Neural crest cell (in vitro differentiated cells): ENCODE data around the gene SMAD5. TPM values are rescaled to one million over a fixed set of nuclear protein-coding genes. Genes with fewer than 3 reads are reported as not detected.

Experiments used
- DNase-seq: peaks from one replicate; pipeline ENCODE4 v3.0.0; 2021; ENCODE audit warnings: low read depth, mixed read lengths, low spot score
- H3K27ac Mint-ChIP-seq: one replicate; pipeline ENCODE4 v1.8.0; 2021; ENCODE audit warnings: mild to moderate bottlenecking, mixed read lengths; ENCODE audit not compliant: unreplicated experiment
- H3K27me3 Mint-ChIP-seq: 2 replicates; pipeline ENCODE4 v1.8.0; 2021; ENCODE audit warnings: low read depth, mild to moderate bottlenecking, mixed read lengths
- H3K36me3 Mint-ChIP-seq: 2 replicates; pipeline ENCODE4 v1.8.0; 2021; ENCODE audit warnings: low read depth, mild to moderate bottlenecking, mixed read lengths
- H3K4me1 Mint-ChIP-seq: 2 replicates; pipeline ENCODE4 v1.8.0; 2021; ENCODE audit warnings: mixed read lengths
- H3K4me3 Mint-ChIP-seq: one replicate; pipeline ENCODE4 v1.8.0; 2021; ENCODE audit warnings: mild to moderate bottlenecking, mixed read lengths
- H3K9me3 Mint-ChIP-seq: 2 replicates; pipeline ENCODE4 v1.8.0; 2021; ENCODE audit warnings: mixed read lengths
- CTCF ChIP-seq: fragments of 200-600 bp; sonication (generic); conservative IDR thresholded peaks from 2 replicates; pipeline ENCODE4 v1.5.0; 2021; ENCODE audit warnings: antibody characterized with exemption, mild to moderate bottlenecking
- total RNA-seq: library from RNA; stranded (reverse); gene quantifications from 2 replicates; pipeline ENCODE4 v1.2.1, GENCODE V29; 2021

SMAD5 gene
- total RNA-seq, 1 donor from 2014 or later, result 82.6 TPM

GRCh38 chr5:136222580-136223235, 90.1 kb downstream of the SMAD5 start:
- TF ChIP-seq CTCF, result no peak
- Mint-ChIP-seq H3K4me3 (no peak overlapping the region), H3K4me1 (no peaks in the 10 kb centered on the region)

GRCh38 chr5:136225796-136226195, 93.2 kb downstream of the SMAD5 start:
- DNase-seq, result no peak
- Mint-ChIP-seq H3K4me3 (no peak overlapping the region), H3K4me1 (peaks cover 18% of the 10 kb centered on the region), H3K27me3 (peaks cover 50% of the 10 kb centered on the region), H3K9me3 (peaks cover 5% of the 10 kb centered on the region), H3K27ac (no peak overlapping the region), H3K36me3 (peaks cover 5% of the 10 kb centered on the region)
- TF ChIP-seq CTCF, result no peak

More at GRCh38 chr5:136222580-136223235, 90.1 kb downstream of the SMAD5 start:
- Mint-ChIP-seq H3K36me3 (peaks cover 5% of the 10 kb centered on the region), H3K27ac (no peak overlapping the region), H3K27me3 (peaks cover 23% of the 10 kb centered on the region), H3K9me3 (peaks cover 12% of the 10 kb centered on the region)
- DNase-seq, result no peak

GRCh38 chr5:136226401-136226800, 93.8 kb downstream of the SMAD5 start:
- H3K9me3 Mint-ChIP-seq, result peaks cover under 1% of the 10 kb centered on the region
- H3K36me3 Mint-ChIP-seq, result peaks cover under 1% of the 10 kb centered on the region
- no peak for TF ChIP-seq CTCF

GRCh38 chr5:136228136-136228757, 95.6 kb downstream of the SMAD5 start:
- no peak overlapping the region for H3K4me3 Mint-ChIP-seq
- H3K36me3 Mint-ChIP-seq, result no peaks in the 10 kb centered on the region
- DNase-seq, result no peak
- peaks cover 49% of the 10 kb centered on the region for H3K27me3 Mint-ChIP-seq
- peaks cover 18% of the 10 kb centered on the region for H3K4me1 Mint-ChIP-seq
- no peak overlapping the region for H3K27ac Mint-ChIP-seq
- TF ChIP-seq CTCF, result no peak
- no peaks in the 10 kb centered on the region for H3K9me3 Mint-ChIP-seq

More at GRCh38 chr5:136226401-136226800, 93.8 kb downstream of the SMAD5 start:
- Mint-ChIP-seq H3K4me3 (no peak overlapping the region), H3K27ac (no peak overlapping the region), H3K27me3 (peaks cover 49% of the 10 kb centered on the region), H3K4me1 (peaks cover 18% of the 10 kb centered on the region)
- no peak for DNase-seq

- no peak for TF ChIP-seq CTCF
Observed at GRCh38 chr5:136230176-136230575, 97.5 kb downstream of the SMAD5 start.

More at GRCh38 chr5:136230176-136230575, 97.5 kb downstream of the SMAD5 start:
- Mint-ChIP-seq H3K27me3 (peaks cover 42% of the 10 kb centered on the region), H3K4me3 (no peak overlapping the region), H3K9me3 (no peaks in the 10 kb centered on the region), H3K27ac (no peak overlapping the region), H3K36me3 (no peaks in the 10 kb centered on the region), H3K4me1 (peaks cover 18% of the 10 kb centered on the region)
- no peak for DNase-seq
